Hematopoietic multipotent progenitor cell treated with erythropoietin and hydrocortisone succinate and interleukin-3 and kit ligand, for 17 days (in vitro differentiated cells): Measurements from ENCODE around the gene WBP4.
A peak's percentile ranks its signal among the peaks of the same experiment; 100 is the strongest.
"Not testable (repeated sequence)": the region's sequence is repeated elsewhere in the genome, so short reads cannot be mapped to it uniquely, and the experiment has no call there.

Experiments
- DNase-seq: peaks from one replicate; pipeline ENCODE4 v3.0.0-alpha.2; 2015; ENCODE audit warnings: low spot score

WBP4 gene, protein sequence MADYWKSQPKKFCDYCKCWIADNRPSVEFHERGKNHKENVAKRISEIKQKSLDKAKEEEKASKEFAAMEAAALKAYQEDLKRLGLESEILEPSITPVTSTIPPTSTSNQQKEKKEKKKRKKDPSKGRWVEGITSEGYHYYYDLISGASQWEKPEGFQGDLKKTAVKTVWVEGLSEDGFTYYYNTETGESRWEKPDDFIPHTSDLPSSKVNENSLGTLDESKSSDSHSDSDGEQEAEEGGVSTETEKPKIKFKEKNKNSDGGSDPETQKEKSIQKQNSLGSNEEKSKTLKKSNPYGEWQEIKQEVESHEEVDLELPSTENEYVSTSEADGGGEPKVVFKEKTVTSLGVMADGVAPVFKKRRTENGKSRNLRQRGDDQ

DNA sequence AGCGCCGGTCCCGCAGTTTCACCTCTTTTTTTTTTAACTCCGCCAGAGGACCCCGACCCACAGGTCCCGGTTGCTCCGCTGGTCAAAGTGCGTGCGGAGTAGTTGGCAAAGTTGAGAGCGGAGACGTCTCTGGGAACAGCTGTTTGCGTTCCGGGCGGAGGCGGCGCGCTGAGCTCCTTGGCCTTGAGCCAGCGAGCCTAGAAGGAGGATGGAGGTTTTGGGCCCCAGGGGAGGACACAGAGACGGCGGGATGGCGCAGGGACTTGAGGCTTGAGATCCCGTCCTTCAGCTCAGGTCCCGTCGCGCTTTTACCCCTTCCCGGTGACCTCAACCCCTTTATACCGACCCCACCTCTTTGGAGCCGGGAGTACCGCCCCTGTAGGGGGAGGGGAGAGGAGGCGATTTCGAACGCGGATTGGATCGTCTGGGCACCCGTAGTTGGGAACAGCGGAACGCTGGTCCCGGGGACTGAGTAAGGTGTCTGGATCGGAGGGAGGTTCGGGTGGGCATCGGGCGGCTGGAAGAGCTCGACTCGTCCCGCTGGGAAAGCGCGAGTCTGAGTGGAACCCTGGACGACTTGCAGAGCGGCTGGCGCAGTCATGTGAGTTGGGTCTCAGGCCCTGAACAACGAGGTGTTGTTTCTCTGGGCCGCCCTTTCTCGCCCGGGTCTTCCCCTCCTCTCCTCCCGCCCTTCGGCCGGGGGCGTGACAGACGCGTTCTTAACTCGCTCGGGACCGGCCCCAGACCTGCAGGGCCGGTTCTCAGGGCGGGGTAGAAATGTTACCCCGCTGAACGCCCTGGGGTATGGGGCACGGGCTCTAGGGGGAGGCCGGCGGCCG lies at the start of gene WBP4:
WBP4 (plus strand) TSS at position 435 of the 839 bp plus-strand sequence; CDS start at position 600, 165 bp downstream.
- peak; percentile 97 for DNase-seq

DNA sequence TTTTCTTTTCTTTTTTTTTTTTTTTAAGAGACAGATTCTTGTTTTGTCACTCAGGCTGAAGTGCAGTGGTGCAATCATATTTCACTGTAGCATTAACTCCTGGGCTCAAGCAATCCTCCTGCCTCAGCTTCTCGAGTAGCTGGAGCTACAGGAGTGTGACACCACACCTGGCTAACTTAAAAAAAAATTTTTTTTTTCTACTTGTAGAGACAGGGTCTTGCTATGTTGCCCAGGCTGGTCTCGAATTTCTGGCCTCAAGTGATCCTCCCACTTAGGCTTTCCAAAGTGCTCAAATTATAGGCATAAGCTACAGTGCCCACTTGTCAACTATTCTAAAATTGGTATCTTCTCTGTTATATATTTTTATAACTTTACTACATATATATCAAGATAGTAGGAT lies 48.8 kb upstream of the WBP4 start:
- no peak for DNase-seq

DNA sequence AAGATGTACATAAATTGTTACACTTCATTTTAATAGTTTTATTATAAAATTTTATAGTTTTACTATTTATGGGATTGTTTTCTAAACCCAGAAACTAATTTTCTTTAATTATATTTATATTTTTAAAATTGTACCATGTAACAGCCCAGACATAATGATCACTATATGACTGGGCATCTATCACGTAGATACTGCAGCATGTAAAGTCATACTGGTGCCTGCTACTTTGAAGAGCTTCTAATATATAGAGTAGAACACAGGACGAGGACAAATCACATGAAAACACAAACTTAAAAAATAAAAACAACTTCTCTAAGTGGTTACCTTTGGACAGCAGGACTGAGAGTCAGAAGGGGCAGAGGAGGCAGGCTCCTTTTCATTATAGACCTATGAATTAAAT lies 47.5 kb upstream of the WBP4 start:
- no peak for DNase-seq

DNA sequence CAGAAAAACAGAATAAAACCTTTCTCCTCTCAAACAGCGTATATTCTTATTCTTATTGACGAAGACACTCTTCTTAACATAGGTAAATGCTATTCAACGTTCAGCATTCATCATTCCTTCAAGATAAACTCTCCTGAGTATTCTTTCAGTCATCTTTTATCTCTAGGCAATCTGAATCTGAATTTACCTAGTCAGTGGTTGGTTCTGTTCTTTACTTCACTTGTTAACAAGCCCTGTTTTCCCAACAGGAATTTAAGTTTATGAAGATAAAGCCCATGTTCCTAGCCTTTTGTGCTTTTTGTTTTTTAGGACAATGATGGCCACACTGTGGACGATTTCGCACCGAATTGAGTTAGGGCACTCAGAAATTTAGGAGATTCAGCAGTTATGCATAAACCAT lies 45.4 kb upstream of the WBP4 start:
- peak; percentile 28 for DNase-seq

DNA sequence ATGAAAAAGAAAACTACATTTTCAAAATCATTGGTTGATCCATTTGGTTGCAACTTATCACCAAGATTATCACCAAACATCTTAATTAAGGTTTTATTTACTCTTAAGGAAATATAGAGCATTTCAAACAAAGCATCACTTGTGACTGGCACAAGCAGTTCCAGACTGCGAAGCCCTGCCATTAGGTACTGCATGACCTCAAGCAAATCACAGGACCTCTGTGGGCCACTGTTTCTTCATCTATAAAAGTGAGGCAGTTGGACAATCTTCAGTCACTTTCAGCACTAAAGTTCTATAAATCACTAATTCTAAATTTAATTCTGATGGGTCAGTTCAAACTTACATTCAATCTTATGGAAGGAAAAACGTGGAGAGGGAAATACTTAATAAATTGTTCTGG lies 44.1 kb upstream of the WBP4 start:
- peak; percentile 66 for DNase-seq

DNA sequence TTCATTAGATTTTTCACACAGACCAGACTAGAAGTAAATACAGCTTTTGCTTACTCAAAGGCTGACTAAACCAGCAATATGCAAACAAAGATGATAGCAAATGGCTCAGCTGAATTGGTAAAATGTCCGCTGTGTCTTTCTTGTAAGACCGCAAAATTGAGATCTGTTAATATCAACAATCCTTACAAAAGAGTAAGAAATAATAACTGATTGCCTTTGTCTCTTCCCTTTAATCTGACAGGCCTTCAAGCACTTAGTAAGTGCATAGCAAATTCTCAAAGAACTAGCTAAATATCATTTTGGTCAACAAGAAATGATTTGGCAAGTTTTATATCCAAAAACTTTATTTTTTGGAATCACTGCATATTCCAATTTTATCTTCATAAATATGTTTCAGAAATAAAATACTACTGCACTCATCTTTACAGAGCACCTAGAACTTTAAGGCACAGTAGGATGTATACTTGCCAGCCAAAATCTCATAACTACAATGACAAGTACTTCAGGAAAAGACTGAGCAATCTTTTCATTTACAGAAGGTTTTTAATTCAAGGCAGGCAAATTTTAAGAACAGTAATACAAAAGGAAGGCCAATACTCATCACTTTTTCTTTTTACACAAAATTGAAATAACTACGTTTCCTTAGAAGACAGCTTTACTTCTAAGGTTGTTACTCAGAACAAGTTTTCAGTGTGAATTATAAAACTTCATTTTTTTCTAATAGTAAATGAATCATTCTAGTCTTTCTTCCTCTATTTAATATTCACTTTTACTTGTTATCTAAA lies 43.3 kb upstream of the WBP4 start:
- DNase-seq = peak; percentile 76

DNA sequence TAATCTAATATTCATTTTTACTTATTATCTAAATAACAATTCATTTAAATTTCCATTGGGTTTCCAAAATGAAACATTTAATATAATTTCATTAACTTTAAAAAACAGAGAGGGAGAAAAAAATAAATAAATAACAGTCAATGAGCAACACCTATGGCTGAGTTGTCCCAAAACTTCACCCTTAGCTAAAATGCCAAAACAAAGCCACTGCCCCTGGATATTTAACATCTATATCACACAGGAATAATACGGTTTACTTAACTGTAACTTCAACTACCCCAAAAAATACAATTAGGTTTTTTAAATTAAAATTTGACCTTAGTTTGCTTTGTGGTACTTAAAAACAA lies 42.7 kb upstream of the WBP4 start:
- no peak for DNase-seq

DNA sequence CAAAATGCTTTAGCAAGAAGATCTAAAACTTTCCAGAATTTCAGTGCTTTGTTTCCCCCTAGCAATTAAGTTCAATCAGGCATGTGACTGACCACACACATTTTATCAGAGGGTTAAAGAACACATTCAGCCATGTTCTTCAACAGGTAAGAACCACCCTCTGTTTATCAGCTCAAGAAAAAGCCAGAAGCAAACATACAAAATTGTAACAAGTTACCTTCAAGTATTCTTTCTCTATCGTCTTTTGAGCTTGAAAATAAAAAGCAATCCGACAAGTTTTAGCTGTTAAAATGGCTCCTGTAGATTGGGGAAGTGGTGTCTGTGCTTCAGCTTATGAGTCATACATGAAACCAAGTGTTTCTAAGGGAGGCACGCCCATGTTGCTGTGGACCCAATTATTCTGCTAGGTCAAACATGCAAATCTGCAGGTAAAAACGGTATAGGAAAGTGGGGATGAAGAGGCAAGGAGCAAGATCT lies 42.3 kb upstream of the WBP4 start, which contains the start of gene ELF1:
ELF1 (minus strand) TSS at position 306 of the 477 bp plus-strand sequence. CDS start 37,262 bp downstream, outside the sequence.
- DNase-seq = peak; percentile 89

DNA sequence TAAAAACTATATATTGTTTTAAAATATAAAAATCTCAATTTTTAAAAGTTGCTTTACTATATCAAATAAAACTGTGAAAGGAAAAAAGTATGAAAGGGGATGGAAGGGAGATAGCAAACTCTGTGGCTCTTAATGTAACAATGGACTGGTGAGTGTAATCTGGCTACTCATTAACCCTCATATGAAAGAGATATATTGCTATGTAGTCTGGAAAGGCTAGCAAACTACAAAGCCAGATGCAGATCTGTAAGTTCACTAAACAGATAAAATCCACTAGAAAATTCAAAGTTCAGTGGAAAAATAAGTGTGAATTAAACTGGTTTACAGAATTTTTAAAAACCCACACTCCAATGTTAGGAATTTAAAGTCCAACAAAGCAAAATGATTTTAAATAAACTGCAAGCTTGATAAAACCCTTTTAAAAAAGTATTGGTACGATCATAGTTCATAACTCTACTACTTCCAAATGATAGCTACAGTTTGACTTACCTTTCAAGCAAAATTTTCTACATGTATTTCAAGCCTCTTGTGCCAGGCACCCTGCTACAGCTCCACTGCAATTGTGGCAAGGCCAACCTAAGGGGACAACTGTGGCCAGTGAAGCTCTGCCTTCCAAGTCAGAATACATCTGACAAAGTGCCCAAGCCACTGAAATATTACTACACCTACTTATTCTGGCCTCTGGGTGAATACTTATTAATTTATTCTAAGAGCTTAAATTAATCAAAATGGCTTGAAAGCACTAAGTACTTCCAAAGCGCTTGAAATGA lies 41.5 kb upstream of the WBP4 start:
- DNase-seq = no peak

DNA sequence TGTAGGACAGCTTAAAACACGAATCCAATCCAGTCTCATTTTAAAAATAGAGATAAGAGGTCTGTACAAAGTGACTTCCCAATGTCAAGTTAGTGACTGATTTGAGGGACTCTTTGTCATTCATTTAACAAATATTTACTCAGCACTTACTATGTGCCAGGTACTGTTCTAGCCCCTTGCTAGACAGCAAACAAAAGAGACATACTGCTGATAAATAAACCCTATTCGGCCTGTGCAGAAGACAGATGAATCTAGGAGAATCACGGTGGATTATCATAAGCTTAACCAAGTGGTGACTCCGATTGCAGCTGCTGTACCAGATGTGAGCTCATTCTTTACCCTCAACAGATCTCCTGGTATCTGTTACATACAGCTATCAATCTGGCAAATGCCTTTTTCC lies 35.8 kb upstream of the WBP4 start:
- no peak for DNase-seq

DNA sequence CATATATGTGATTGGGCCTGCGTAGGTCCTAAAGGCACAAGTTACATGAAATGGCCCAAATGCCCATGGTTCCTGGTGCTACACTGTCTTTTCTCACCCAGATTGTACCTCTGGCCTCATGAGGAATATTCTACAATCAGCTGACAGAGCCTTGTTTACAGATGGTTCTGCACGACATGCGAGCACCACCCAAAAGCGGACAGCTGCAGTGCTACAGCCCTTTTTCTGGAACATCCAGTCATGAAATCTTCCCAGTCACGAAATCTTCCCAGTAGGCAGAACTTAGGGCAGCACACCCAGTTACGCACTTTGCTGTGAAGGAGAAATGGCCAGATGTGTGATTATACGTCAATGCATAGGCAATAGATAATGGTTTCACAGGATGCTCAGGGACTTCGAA lies 34.5 kb upstream of the WBP4 start:
- DNase-seq = no peak

DNA sequence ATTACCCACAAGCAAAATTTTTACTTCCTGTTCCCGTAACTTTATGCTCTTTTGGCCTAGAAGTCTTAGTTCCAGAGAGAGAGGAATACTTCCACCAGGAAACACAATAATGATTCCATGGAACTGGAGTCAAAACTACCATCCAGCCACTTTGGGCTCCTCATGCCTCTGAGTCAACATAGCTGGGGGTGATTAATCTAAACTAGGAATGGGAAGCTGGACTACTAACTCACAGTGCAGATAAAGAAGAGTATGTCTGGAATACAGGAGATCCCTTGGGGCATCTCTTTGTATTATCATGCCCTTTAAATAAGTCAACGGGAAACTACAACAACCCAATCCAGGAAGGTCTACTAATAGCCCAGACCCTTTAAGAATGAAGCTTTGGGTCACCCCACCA lies 33.3 kb upstream of the WBP4 start:
- no peak for DNase-seq

DNA sequence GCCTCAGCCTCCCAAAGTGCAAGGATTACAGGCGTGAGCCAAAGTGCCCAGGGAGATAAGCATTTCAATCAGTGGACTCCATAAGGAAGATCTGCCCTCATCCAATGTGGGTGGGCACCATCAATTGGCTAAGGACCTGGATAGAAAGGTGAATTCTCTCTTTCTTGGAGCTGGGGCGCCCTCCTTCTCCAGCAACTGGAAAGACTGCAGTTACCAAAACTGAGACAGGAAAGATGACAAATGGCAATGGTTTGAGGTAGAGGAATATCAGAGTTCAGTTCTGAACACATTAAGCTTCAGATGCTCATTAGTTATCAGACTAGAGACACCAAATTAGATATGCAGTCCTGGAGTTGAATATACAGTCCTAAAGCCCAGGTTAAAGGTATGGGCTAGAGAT lies 31.7 kb upstream of the WBP4 start:
- peak; percentile 55 for DNase-seq

DNA sequence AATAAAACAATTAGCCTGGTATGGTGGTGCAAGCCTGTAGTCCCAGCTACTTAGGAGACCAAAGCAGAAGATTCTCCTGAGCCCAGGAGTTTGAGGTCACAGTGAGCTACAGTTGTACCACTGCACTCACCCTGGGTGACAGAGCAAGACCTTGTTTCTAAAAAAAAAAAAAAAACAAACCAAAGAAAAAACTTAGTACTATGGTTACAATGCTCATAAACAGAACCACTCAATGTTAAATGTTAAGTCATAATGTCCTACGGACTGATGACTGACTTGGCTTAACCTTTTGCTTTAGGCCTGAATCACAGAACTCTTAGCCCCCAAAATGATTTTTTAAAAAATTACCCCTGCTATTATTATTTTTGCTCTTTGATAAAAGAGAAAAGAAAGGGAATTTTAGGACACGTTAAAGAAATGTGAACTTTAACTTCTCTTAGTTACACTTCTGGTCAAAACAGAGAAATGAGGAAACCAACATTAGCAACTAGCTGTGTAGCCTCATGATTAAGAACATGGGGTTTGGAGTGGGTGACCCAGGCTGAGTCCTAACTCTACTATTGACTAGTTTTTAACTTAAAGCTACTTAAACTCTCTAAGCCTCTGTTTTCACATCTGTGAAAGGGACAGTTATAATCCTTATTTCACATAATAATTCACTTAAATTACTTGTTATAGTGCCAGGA lies 28.5 kb upstream of the WBP4 start:
- DNase-seq = no peak

DNA sequence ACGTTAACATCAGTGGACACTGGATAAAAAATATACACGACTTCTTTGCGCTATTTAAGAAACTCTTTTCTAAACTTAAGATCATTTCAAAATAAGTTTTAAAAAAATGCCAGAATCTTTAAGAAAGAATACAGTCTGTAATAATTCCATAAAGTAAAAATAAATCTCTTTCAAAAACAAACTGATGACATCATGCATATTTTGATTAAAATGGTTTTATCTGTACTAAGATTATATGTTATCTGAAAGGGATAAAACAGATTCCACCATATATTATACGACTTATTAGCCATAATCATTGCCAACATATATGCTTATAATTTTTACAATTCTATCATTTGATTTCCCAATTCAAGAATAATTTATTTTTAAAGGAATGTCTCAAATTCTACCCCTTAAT lies 26.9 kb upstream of the WBP4 start:
- DNase-seq = no peak

DNA sequence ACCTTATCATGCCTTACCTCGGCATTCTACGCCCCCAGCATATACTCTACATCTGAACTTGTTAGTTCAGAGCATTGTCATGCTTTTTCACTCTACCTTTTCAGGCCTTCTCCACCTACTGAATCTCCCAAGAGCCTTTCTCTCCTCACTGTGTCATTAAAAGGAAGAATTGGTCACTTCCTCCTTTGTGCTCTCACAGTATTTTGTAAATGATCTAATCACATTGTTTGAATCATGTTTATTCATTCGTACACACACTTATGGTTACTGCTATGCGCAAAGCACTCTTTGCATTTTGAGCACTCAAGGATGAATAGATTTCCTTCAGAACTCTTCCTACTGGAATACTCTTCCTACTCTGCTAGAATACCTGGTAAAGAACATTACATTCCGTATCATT lies 26.4 kb upstream of the WBP4 start:
- DNase-seq = no peak

DNA sequence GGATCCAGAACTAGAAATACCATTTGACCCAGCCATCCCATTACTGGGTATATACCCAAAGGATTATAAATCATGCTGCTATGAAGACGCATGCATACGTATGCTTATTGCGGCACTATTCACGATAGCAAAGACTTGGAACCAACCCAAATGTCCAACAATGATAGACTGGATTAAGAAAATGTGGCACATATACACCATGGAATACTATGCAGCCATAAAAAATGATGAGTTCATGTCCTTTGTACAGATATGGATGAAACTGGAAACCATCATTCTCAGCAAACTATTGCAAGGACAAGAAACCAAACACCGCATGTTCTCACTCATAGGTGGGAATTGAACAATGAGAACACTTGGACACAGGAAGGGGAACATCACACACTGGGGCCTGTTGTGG lies 24.8 kb upstream of the WBP4 start:
- DNase-seq = not testable (repeated sequence)

DNA sequence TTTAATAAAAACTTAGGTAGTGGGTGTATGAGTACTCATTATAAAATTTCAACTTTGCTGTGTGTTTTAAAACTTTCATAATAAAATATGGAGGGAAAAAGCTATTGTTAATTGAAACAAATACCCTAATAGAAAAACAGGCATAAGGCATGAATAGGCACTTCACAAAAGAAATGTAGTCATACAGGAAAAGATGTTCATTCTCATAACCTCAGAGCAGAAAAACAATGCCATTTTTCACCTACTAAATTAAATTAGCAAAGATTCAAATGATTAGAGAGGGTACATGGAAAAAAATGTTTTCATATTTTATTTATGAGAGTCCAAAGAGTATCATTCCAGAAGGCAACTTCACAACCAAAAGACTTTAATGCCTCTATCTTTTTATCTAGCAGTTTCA lies 21.6 kb upstream of the WBP4 start:
- DNase-seq = no peak

DNA sequence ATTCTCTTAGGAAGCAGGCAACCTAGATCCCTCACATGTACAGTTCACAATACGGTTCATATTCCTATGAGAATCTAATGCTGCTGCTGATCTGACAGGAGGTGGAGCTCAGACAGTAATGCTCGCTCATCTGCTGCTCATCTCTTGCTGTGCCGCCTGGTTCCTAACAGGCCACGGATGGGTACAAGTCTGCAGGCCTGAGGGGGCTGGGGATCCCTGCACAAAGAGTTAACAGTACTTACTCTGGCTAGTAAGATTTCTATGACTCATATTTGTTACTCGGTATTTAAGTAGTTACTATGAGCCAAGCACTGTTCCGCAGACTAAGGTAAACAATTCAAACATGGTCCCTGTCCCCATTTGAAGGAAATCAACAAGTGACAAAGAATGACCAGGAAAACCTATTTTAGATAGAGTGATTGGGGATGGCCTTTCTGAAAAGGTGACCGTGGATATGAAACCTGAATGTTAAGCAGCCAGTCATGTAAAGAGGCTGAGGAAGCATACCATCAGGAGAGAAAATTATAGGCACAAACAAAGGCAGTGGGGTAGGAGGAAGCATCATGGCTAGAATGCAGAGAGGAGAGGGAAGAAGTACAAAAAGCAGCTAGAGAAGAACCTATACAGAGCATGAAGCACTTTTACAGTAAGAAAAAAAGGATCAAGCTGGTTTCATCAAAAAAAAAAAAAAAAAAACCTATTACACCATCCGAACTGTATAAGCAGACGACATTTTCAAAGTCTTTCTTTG lies 20.6 kb upstream of the WBP4 start:
- DNase-seq = no peak

DNA sequence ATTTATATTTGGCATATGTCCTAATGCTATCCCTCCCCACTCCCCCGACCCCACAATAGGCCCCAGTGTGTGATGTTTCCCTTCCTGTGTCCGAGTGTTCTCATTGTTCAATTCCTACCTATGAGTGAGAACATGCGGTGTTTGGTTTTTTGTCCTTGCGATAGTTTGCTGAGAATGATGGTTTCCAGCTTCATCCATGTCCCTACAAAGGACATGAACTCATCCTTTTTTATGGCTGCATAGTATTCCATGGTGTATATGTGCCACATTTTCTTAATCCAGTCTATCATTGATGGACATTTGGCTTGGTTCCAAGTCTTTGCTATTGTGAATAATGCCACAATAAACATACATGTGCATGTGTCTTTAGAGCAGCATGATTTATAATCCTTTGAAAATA lies 18.9 kb upstream of the WBP4 start:
- not testable (repeated sequence) for DNase-seq
